GM12864 (cell line): ENCODE data around the gene RMP24.

Experiments used
- DNase-seq: peaks from one replicate; pipeline ENCODE4 v3.0.0-alpha.2; 2011; ENCODE audit warnings: low read depth
- H3K4me3 ChIP-seq: 2 replicates; pipeline ENCODE4 v1.5.1; 2011; ENCODE audit warnings: mild to moderate bottlenecking, low read depth, low read length, control low read depth
- CTCF ChIP-seq: IDR thresholded peaks from 2 replicates; pipeline ENCODE4 v1.5.1; 2011; ENCODE audit warnings: low read depth, mild to moderate bottlenecking, moderate library complexity, low read length, control low read depth, inconsistent platforms; ENCODE audit errors: missing control alignments

The RMP24 gene

GRCh38 chr18:35942661-35943060 lies 29.8 kb upstream of the RMP24 start:
- H3K4me3 ChIP-seq = no peak overlapping the region
- DNase-seq = no peak
- no peak for TF ChIP-seq CTCF

- DNase-seq = no peak
- TF ChIP-seq CTCF = no peak
- H3K4me3 ChIP-seq = no peak overlapping the region
Measured at GRCh38 chr18:35948080-35948479, 24.4 kb upstream of the RMP24 start.

GRCh38 chr18:35949090-35949489 lies 23.4 kb upstream of the RMP24 start:
- H3K4me3 ChIP-seq = no peak overlapping the region
- no peak for DNase-seq
- TF ChIP-seq CTCF = no peak

GRCh38 chr18:35949903-35950627 lies 22.4 kb upstream of the RMP24 start:
- peak; percentile 94 for TF ChIP-seq CTCF
- H3K4me3 ChIP-seq = peak overlapping the region; percentile 41

GRCh38 chr18:35950628-35950982 lies 21.9 kb upstream of the RMP24 start:
- no peak for DNase-seq
- TF ChIP-seq CTCF = no peak
- H3K4me3 ChIP-seq = no peak overlapping the region

More at GRCh38 chr18:35949903-35950627, 22.4 kb upstream of the RMP24 start:
- DNase-seq = no peak

GRCh38 chr18:35953688-35954087 lies 18.8 kb upstream of the RMP24 start:
- H3K4me3 ChIP-seq = no peak overlapping the region
- no peak for TF ChIP-seq CTCF
- DNase-seq = no peak

GRCh38 chr18:35956226-35956625 lies 16.3 kb upstream of the RMP24 start:
- H3K4me3 ChIP-seq = no peak overlapping the region
- no peak for DNase-seq
- TF ChIP-seq CTCF = no peak
